ENCODE results near the gene LOXHD1. TPM values are rescaled to one million over a fixed set of nuclear protein-coding genes. Genes with fewer than 3 reads are reported as not detected.

The LOXHD1 gene
- total RNA-seq, 1 experiment from 2014 or later, result 25.5 TPM

DNA sequence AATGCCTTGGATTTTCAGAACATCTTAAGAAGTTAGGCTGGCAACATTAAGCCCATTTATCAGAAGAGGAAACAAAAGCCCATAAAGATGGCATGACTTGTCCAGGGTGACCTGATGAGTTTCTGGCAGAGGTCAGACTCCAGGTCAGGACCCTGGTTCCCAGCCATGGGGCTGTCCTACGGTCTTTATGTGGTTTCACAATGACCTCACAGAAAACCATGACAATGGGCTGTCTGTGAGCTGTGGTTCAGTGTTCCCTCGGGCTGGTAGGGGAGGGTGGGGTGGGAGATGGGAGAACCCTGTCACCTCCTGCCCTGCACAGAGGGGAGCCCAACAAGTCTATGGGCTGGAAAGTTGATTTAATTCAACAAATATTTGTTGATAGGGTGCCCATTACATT, 101.8 kb downstream of the LOXHD1 start:
- BruUV-seq (replicated peaks), result no TSS peak
- ChIA-PET CTCF (interaction anchor here (1.3 to 2.6 kb wide), 2 partner anchors 68 to 103 kb away, joined by 7 to 16 read pairs; no protein-coding TSS in a partner anchor), POLR2A (ENCODE audit: low non-redundant PET) (no interaction called here)
- H3K4me3 ChIP-seq (ENCODE audit: low read depth, low read length, poor library complexity, severe bottlenecking), result no peak overlapping the region
- no peaks in the 10 kb centered on the region for H3K27me3 ChIP-seq (replicated peaks; ENCODE audit: insufficient read depth, low read depth, low read length, poor library complexity)
- H3K36me3 ChIP-seq (ENCODE audit: insufficient read depth, low read length, poor library complexity, severe bottlenecking), result no peaks in the 10 kb centered on the region
- no peak overlapping the region for H3K27ac ChIP-seq (ENCODE audit: low read depth, low read length, poor library complexity, severe bottlenecking)
- no peak for DNase-seq (ENCODE audit: low spot score)
- intact Hi-C loops (cut with micrococcal nuclease; ENCODE audit: unreplicated experiment), result no loop called here
- no peaks in the 10 kb centered on the region for H3K9me3 ChIP-seq (ENCODE audit: low read depth, low read length, poor library complexity, severe bottlenecking)
- TF ChIP-seq, protein P1, sequence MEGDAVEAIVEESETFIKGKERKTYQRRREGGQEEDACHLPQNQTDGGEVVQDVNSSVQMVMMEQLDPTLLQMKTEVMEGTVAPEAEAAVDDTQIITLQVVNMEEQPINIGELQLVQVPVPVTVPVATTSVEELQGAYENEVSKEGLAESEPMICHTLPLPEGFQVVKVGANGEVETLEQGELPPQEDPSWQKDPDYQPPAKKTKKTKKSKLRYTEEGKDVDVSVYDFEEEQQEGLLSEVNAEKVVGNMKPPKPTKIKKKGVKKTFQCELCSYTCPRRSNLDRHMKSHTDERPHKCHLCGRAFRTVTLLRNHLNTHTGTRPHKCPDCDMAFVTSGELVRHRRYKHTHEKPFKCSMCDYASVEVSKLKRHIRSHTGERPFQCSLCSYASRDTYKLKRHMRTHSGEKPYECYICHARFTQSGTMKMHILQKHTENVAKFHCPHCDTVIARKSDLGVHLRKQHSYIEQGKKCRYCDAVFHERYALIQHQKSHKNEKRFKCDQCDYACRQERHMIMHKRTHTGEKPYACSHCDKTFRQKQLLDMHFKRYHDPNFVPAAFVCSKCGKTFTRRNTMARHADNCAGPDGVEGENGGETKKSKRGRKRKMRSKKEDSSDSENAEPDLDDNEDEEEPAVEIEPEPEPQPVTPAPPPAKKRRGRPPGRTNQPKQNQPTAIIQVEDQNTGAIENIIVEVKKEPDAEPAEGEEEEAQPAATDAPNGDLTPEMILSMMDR (conservative IDR thresholded peaks at IDR 0.05; ENCODE audit: low read depth, low read length), result no peak
- no peak for TF ChIP-seq EZH2 (IDR thresholded peaks at IDR 0.05; ENCODE audit: borderline replicate concordance, low read depth, low read length, poor library complexity, severe bottlenecking)
- no peaks in the 10 kb centered on the region for H3K4me1 ChIP-seq (ENCODE audit: insufficient read depth, low read length, poor library complexity, severe bottlenecking)

DNA sequence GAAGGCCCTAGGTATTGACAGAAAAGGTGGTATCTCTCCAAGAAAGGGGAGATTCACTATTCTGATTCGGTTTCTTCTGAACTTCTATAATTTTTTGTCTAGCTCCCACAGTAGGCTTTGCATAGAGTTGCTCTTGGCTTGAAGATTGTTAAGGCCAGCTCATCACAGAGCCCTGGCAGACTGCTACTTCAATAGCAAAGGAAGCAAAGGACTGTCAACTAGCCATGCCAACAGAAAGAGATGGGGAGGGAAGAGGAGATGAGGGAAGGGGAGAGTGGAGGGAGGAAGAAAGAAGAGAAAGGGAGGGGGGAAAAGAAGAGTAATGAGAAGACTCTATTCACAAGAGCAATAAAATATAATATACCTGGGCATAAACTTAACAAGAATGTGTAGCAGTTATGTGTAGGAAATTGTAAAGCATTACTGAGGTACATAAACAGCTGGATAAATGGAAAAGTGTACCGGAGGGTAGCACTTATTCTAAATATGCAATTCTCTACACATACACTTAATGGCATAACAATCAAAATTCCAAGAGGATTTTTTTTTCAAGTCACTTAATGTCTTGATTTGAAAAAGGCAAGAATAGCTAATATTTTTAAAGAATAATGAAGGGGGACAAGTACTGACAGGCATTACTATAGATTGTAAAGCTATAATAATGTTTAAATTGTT, 102.5 kb downstream of the LOXHD1 start:
- Histone ChIP-seq H3K4me1 (ENCODE audit: insufficient read depth, low read length, poor library complexity, severe bottlenecking) (no peaks in the 10 kb centered on the region), H3K27me3 (replicated peaks; ENCODE audit: insufficient read depth, low read depth, low read length, poor library complexity) (no peaks in the 10 kb centered on the region), H3K4me3 (ENCODE audit: low read depth, low read length, poor library complexity, severe bottlenecking) (no peak overlapping the region), H3K27ac (ENCODE audit: low read depth, low read length, poor library complexity, severe bottlenecking) (no peak overlapping the region), H3K36me3 (ENCODE audit: insufficient read depth, low read length, poor library complexity, severe bottlenecking) (no peaks in the 10 kb centered on the region), H3K9me3 (ENCODE audit: low read depth, low read length, poor library complexity, severe bottlenecking) (no peaks in the 10 kb centered on the region)
- POLR2A ChIA-PET (ENCODE audit: low non-redundant PET), result no interaction called here
- intact Hi-C loops (cut with micrococcal nuclease; ENCODE audit: unreplicated experiment), result no loop called here
- no peak for DNase-seq (ENCODE audit: low spot score)
- CTCF ChIA-PET, result interaction anchor here (2.6 kb wide), 1 partner anchor 103 kb away, joined by 16 read pairs; no protein-coding TSS in a partner anchor
- no TSS peak for BruUV-seq (replicated peaks)
- TF ChIP-seq, protein P1 (conservative IDR thresholded peaks at IDR 0.05; ENCODE audit: low read depth, low read length), result no peak
- TF ChIP-seq EZH2 (IDR thresholded peaks at IDR 0.05; ENCODE audit: borderline replicate concordance, low read depth, low read length, poor library complexity, severe bottlenecking), result no peak

DNA sequence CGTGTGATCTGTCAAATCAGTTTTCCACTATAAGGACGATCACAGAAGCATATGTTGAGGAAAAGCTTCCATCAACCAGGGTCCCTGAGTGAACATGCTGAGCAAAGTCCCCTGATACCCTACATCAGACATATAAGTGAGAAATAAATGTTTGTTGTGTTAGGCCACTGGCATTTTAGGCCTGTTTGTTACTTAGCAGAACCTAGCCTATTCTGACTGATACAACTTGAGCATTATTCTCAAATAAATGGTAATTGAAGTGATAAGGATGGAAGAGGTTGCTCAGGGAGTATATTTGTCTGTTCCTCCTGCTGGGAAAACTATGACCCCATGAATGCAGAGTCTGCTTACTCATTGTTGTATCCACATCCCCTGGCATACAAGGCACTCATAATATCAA, 106.4 kb downstream of the LOXHD1 start:
- ChIA-PET CTCF (no interaction called here), POLR2A (ENCODE audit: low non-redundant PET) (no interaction called here)
- DNase-seq (ENCODE audit: low spot score), result no peak
- H3K27ac ChIP-seq (ENCODE audit: low read depth, low read length, poor library complexity, severe bottlenecking), result no peak overlapping the region
- TF ChIP-seq, protein P1 (conservative IDR thresholded peaks at IDR 0.05; ENCODE audit: low read depth, low read length), result no peak
- no peak for TF ChIP-seq EZH2 (IDR thresholded peaks at IDR 0.05; ENCODE audit: borderline replicate concordance, low read depth, low read length, poor library complexity, severe bottlenecking)
- H3K9me3 ChIP-seq (ENCODE audit: low read depth, low read length, poor library complexity, severe bottlenecking), result no peaks in the 10 kb centered on the region
- BruUV-seq (replicated peaks), result no TSS peak
- no peak overlapping the region for H3K4me3 ChIP-seq (ENCODE audit: low read depth, low read length, poor library complexity, severe bottlenecking)
- no peaks in the 10 kb centered on the region for H3K4me1 ChIP-seq (ENCODE audit: insufficient read depth, low read length, poor library complexity, severe bottlenecking)
- intact Hi-C loops (cut with micrococcal nuclease; ENCODE audit: unreplicated experiment), result no loop called here
- no peaks in the 10 kb centered on the region for H3K27me3 ChIP-seq (replicated peaks; ENCODE audit: insufficient read depth, low read depth, low read length, poor library complexity)
- no peaks in the 10 kb centered on the region for H3K36me3 ChIP-seq (ENCODE audit: insufficient read depth, low read length, poor library complexity, severe bottlenecking)
